Skin epidermis (tissue), 12 donors: Measurements from ENCODE around the gene ZNF587B.
"Not testable (repeated sequence)": the region's sequence is repeated elsewhere in the genome, so short reads cannot be mapped to it uniquely, and the experiment has no call there.

Experiments used
- H3K27ac ChIP-seq, 21 experiments: fragments of 200-600 bp; sonication (generic) in 11 of 21; one replicate each; pipeline ENCODE4 v1.5.0; 2020; ENCODE audit warnings: mild to moderate bottlenecking in 3 of 21, inconsistent platforms in 2 of 21, moderate library complexity in 2 of 21
- H3K4me3 ChIP-seq, 7 experiments: fragments of 200-600 bp; sonication (generic) in 2 of 7; one replicate each; pipeline ENCODE4 v1.5.0; 2020; ENCODE audit warnings: inconsistent platforms in 2 of 7, mild to moderate bottlenecking in 2 of 7, moderate library complexity in 1 of 7

ZNF587B gene

DNA sequence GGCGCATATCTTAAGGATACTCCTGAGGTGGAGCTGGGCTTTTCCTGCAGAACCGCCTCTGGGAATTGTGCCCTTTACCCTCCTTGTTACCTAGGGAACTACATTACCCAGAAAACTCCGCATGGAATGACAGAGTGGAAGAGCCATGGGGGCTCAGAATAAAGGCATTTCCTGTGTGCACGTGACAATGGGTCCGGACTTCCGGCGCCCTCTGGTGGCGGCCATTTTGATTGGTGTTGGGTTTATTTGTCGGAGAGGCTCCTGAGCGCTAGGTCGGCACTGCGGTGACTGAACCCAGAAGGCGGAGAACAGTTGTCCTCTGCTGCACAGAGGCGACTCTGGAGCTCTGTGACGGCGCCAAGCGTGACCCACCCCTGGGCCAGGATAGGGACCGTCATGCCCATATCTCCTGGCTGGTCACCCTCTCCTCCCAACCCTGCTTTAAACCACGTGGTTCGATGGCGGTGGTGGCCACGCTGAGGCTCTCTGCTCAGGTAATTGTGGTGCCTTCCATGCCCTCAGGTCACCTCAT is at the start of gene ZNF587B:
ZNF587B (plus strand) TSS at position 229 of the 532 bp plus-strand sequence; CDS start at position 459, 230 bp downstream.
- peak within 1 kb of the TSS in 5 of 21 experiments; percentile 12 to 61 (median 40) for H3K27ac ChIP-seq
- peak within 1 kb of the TSS in 6 of 7 experiments; percentile 19 to 45 (median 25) for H3K4me3 ChIP-seq

DNA sequence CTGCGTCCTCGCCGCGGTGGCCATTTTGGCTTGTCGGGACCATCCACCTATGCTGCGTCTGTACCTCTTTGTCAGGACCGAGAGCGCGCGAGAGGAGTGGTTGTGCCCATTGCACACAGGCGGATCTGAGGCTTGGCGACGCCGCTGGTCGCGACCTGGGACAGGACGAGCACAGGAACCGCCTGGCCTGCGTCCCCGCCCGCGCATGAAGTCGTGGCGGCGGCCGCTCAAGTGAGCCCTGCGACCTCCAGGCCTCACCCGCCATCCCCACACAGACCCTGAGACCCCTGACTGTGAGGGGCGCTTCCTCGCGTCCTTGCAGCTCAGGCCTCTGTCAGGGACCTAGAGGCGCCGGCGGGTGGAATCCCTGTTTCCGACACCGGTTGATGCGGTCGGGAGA is 43.8 kb upstream of the ZNF587B start:
- no peak overlapping the region for H3K27ac ChIP-seq
- no peak overlapping the region for H3K4me3 ChIP-seq

DNA sequence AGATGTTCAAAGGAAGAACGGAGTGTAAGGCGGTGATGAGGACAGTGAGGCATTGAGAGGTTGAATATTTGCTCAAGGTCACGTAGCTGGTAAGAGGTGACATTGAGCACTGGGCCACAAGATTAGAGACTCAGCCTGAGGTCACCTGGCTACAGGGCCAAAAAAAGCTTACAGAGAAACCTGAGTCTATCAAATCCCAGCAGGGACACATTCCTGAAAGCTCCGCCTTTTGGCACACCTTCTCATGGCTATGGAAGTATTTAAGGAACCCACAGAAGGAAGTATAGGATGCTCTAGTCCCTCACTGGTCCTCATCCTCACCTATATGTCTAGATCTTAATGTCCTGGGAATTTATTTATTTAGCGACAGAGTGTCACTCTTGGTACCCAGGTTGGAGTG is 43.2 kb upstream of the ZNF587B start:
- H3K27ac ChIP-seq, result no peak overlapping the region
- H3K4me3 ChIP-seq, result no peak overlapping the region

DNA sequence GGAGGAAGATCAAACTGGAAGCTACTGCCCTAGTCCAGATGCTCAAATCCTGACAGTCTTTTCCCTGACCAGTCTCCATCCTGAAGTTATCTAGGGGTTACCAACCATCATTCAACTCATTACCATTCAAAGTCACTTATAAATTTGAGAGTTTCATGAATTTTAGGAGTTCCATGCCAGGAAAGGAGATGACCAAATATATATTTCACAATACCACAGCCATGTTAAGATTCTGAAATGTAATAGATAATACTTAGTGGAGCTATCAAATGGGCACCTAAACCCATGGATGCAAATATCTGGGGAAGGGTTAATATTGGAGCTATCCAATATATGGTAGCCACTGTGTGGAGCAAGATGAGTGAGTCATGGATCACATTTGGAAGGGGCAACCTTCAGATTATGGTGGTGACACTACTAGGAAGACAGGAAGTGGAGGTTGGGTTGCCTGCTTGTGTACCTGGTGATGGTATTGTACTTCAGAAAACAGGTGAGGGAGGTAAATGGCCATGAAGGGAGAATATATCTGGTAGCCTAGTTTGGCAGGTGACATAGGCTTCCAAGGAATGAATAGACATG is 41.9 kb upstream of the ZNF587B start:
- Histone ChIP-seq H3K4me3 (no peak overlapping the region), H3K27ac (no peak overlapping the region)

GRCh38 chr19:57789288-57789687 is 40.8 kb upstream of the ZNF587B start:
- H3K27ac ChIP-seq, result no peak overlapping the region
- no peak overlapping the region for H3K4me3 ChIP-seq

- not testable (repeated sequence) for H3K27ac ChIP-seq, H3K4me3 ChIP-seq
Measured at GRCh38 chr19:57796580-57796979, 33.5 kb upstream of the ZNF587B start.

DNA sequence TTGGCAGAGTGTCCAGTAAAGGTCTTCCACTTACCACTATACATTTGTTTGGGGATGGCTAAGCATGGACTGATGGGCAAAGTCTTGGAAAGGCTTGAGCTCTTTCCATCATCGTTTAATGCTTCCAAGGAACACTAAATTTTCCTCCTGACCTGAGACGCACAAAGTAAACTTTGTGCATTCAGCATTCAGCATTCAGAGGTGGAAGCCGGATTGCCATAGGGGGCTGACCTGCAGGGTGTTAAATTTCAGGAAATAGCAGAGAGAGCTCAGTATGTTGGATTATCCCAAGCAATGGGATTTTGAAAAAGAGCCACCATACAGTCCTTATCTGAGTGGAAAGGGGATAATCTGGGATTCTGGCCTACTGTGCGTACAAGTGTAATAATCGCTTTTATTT is 29.4 kb upstream of the ZNF587B start:
- Histone ChIP-seq H3K4me3 (no peak overlapping the region), H3K27ac (peak overlapping the region in 1 of 21 experiments; percentile 11)

DNA sequence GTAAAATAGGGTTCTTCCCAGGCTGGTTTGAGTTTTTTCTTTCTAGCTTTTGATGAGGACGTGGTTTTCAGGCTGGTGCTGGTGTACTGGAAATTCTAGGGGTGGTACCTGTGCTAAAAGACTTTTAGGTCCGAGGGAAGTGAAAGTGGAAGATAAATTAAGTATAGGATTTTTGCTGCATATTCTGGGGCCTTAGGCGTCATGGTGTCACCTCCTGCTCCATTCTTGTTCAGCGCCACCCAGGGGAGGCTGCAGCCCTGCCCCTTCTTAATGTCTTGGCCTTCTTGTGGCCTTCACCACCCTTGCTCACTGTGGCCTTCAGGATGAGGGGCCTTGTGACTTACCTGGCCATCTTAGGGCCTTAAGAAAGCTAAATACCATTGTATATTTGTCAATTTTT is 27.8 kb upstream of the ZNF587B start:
- Histone ChIP-seq H3K27ac (peak overlapping the region in 9 of 21 experiments; percentile 7 to 82 (median 29)), H3K4me3 (no peak overlapping the region)

GRCh38 chr19:57803265-57803593 is 26.9 kb upstream of the ZNF587B start:
- H3K4me3 ChIP-seq, result peak overlapping the region; percentile 26 to 48 (median 36)
- peak overlapping the region in 20 of 21 experiments; percentile 34 to 96 (median 80) for H3K27ac ChIP-seq

- Histone ChIP-seq H3K4me3 (peak overlapping the region; percentile 26 to 48 (median 36)), H3K27ac (peak overlapping the region in 20 of 21 experiments; percentile 34 to 96 (median 80))
Measured at GRCh38 chr19:57803594-57804325, 26.3 kb upstream of the ZNF587B start.

- H3K4me3 ChIP-seq, result no peak overlapping the region
- no peak overlapping the region for H3K27ac ChIP-seq
Measured at GRCh38 chr19:57807541-57807940, 22.6 kb upstream of the ZNF587B start.

DNA sequence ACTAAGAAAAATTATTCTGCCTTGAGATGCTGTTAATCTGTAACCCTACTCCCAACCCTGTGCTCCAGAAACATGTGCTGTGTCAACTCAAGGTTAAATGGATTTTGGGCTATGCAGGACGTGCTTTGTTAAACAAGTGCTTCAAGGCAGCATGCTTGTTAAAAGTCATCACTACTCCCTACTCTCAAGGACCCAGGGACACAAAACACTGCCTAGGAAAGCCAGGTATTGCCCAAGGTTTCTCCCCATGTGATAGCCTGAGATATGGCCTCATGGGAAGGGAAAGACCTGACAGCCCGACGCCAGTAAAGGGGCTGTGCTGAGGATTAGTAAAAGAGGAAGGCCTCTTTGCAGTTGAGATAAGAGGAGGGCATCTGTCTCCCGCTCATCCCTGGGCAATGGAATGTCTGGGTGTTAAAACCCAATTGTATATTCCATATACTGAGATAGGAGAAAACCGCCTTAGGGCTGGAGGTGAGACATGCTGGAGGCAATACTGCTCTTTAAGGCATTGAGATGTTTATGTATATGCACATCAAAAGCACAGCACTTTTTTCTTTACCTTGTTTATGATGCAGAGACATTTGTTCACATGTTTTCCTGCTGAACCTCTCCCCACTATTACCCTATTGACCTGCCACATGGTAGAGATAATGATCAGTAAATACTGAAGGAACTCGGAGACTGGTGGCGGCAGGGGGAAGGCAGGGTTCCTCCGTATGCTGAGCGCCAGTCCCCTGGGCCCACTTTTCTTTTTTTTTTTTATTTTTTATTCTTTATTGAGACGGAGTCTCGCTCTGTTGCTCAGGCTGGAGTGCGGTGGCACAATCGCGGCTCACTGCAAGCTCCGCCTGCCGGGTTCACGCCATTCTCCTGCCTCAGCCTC is 19.4 kb upstream of the ZNF587B start:
- not testable (repeated sequence) for H3K4me3 ChIP-seq, H3K27ac ChIP-seq

GRCh38 chr19:57812226-57812625 is 17.9 kb upstream of the ZNF587B start:
- no peak overlapping the region for H3K4me3 ChIP-seq
- H3K27ac ChIP-seq, result no peak overlapping the region

- H3K27ac ChIP-seq, result peak overlapping the region in 3 of 21 experiments; percentile 84 to 90 (median 89)
- peak overlapping the region in 3 of 7 experiments; percentile 59 to 91 (median 88) for H3K4me3 ChIP-seq
Measured at GRCh38 chr19:57812975-57813820, 16.9 kb upstream of the ZNF587B start.

DNA sequence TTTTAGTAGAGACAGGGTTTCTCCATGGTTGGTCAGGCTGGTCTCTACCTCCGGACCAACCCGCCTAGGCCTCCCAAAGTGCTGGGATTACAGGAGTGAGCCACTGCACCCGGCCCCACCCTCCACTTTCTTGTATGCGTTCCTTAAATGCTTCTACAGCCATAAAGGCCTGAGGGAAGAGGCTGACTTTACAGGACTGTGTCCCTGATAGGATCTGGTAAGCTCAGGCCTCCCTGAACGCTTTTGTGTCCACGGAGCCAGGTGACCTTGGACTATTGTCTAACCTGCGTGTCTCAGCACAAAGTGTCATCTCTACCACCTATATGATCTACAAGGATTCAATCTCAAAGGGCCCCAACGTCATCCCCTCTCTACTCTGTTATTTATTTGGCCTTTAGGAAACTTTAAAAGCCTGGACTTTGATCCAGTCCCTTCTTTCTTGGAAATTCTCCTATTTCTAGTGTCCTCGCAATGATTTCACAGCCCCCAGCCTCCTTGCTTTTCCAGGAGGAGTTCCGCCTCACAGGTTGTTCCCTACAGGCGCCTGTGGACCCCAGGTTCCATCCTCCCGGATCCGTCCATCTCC is 16.1 kb upstream of the ZNF587B start:
- H3K27ac ChIP-seq, result peak overlapping the region in 20 of 21 experiments; percentile 32 to 90 (median 82)
- peak overlapping the region; percentile 59 to 91 (median 81) for H3K4me3 ChIP-seq

DNA sequence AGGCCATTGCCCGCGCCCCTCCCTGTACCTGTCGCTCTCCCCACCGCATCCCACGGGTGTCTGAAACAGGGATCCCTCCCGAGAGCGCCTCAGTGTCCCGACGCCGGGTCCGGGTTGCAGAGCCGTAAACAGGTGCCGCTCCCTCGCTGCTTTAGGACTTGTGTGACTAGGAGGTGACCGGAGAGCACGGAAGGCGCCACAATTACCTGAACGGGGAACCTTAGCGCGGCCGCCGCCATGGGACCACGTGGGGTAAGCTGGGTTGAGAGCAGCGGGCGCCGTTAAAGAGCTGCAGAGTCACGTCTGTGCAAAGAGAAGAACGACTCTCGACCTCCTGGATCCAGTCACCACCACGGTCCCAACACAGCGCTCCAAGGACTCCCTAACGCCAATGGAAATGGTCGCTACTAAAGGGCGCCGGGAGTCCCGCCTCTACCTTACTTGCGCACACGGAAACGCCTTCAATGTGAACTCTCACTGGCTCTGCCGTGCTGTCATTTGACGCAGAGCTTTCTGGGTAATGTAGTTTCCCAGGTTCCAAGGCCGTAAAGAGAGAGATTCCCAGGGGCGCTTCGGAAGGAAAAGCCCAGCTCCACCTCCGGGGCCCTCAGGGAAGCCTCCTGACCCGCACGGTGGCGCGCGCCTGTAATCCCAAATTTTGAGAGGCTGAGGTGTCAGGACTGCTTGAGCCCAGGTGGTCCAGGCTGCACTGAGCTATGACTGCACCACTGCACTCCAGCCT is 15.4 kb upstream of the ZNF587B start, which contains the start of gene ZNF552:
ZNF552 (minus strand) TSS at position 409 of the 742 bp plus-strand sequence; CDS start at position 239, 170 bp downstream.
- peak within 1 kb of the TSS; percentile 32 to 90 (median 82) for H3K27ac ChIP-seq
- H3K4me3 ChIP-seq, result peak within 1 kb of the TSS; percentile 59 to 91 (median 81)

- Histone ChIP-seq H3K27ac (peak overlapping the region in 14 of 21 experiments; percentile 66 to 89 (median 83)), H3K4me3 (peak overlapping the region in 5 of 7 experiments; percentile 59 to 91 (median 81))
Measured at GRCh38 chr19:57815247-57816075, 14.6 kb upstream of the ZNF587B start.
